GM18498 (cell line): Measurements from ENCODE around the gene RIC3.

Source experiments
- ATAC-seq: cut with Tn5 transposase; IDR thresholded peaks from one replicate; pipeline ENCODE4 v1.9.1; 2021; ENCODE audit warnings: mild to moderate bottlenecking, moderate library complexity; ENCODE audit not compliant: unreplicated experiment

Gene RIC3

DNA sequence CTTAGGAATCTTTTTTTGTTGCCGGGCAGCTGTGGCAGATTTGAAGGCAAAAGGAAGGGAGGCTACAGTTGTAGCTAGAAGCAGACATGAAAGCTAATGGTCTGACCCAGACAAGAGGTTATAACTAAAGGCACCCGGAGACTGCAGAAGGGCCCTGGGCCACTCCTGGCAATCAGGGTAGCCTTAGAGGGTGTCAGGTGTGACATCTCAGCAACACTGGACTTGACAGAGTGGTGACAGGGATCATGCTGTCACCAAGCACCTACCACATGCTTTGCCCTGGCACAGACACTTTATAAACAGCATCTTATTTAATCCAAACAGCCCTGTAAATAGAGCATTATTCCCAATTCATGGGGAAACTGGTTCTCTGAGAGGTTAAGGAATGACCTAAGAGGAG lies 62.1 kb downstream of the RIC3 start:
- ATAC-seq: no peak

DNA sequence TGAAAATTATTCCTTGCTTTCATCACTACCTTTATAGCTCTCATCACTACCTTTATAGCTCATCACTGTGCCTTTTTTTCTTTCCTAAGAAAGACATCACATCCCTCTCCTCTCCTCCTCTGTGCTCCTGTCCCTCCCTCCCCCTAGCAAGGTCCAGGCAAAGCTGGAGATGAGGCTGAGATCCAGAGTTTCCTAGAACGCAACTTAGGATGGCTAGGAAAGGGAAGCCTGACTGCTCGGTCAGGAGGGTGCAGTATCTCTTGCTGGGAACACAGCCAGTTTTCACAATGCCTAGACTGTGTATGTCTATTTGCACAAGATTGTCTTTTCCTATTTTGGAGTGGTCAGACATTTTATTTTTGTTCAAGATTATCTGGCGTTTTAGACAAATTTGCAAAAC lies 63.2 kb downstream of the RIC3 start:
- no peak for ATAC-seq

DNA sequence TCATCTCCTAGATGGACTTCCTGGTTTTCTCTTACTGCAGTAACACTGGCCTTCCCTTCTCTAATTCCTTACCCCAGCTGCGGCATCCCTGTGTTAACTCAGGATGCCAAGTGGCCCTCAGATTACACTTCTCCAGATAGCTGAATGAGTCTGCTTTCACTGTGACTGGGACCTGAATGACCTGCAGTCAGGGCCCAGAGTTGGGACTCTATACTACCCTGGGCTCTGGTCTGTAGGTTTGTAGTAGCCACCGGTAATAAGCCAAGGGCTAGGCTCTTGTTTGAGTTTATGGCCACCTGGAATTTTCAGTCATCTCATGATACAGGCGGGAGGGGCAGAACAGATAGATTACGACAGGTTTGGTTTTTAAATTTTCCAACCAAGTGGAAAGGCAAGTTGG lies 63.7 kb downstream of the RIC3 start:
- no peak for ATAC-seq

DNA sequence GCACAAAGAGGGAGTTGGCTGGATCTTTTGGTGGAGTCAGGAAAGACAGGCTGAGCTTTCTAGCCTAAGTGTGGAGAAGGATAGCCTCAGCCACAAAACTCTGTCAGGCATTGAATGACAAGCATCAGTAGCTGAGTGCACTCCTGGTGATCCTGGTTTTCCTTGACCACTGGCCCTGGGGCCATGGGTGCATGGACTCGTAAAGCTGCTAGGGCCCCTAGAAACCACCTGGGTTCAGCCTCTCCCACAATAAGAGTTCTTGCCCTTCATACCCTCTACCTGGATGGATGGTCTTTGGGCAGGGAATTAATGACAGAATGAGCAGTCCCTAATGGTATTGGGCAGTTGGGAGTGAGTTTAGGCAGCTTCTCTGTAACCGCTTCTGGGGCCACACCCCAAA lies 64.9 kb downstream of the RIC3 start:
- no peak for ATAC-seq

DNA sequence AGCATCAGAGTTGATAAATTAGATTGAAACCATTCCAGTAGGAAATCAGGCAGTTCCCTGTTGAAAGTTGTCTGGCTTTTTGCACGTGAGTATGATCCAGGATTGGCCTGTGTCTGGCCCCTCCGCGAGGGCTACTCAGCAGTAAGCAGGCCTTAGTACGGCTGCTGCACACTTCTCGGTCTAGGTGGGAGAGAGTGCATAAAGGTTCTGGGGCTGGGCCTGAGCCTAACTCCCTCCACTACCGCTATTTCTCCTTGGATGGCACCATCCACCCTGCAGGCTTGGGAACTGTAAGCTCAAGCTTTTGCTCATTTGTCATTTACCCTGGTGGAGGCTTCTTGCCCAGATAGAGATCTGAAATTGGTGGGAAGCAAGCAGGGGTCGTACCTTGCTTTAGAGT lies 65.9 kb downstream of the RIC3 start:
- no peak for ATAC-seq

DNA sequence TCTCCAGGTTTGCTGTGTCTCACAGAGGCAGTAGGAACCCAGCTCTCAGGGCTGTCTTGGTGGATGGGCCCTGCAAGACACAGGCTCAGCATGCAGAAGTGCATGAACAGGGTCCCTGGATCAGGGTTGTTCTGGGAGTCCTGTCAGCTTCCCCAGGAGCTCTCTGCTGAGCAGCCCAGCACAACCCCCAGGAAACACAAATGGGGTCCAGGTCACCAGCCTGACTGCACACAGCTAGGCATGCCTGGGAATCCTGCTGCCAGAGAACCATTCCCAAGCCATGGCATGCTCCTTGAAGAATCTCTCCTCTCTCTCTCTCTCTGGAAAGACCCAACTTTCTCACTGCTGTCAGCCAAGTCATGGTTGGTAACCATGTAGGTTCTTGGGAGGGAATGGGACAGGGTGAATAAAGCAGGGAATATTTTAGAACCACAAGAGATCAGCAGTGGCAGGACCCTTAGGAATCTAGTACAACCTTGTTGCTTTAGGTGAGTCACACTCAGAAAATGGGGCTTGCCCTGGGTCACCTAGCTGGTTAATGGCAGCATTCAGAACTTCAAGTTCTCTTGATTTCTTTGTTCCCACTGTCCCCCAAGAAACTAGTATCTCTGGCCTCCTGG lies 66.4 kb downstream of the RIC3 start:
- no peak for ATAC-seq

DNA sequence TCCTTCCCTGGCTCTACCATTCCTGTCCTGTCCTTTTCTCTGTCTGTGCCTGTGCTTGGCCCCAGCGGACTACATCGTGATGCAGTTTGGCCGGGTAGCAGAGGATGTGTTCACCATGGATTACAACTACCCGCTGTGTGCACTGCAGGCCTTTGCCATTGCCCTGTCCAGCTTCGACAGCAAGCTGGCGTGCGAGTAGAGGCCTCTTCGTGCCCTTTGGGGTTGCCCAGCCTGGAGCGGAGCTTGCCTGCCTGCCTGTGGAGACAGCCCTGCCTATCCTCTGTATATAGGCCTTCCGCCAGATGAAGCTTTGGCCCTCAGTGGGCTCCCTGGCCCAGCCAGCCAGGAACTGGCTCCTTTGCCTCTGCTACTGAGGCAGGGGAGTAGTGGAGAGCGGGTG lies 67.4 kb downstream of the RIC3 start:
- ATAC-seq: no peak

DNA sequence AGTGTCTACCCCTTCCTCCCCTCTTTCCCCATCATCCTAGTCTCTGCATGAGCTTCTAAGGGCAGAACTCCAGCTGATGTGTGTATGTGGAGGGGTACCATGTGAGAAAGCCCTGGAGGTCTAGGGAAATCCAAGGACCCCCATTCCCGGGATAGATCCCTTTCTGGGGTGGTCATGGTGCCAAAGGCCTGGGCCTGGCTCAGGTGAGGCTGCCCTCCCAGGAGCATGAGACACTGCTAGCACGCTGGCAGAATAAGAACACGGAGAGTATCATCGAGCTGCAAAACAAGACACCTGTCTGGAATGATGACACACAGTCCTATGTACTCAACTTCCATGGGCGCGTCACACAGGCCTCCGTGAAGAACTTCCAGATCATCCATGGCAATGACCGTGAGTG lies 68.2 kb downstream of the RIC3 start:
- ATAC-seq: no peak

DNA sequence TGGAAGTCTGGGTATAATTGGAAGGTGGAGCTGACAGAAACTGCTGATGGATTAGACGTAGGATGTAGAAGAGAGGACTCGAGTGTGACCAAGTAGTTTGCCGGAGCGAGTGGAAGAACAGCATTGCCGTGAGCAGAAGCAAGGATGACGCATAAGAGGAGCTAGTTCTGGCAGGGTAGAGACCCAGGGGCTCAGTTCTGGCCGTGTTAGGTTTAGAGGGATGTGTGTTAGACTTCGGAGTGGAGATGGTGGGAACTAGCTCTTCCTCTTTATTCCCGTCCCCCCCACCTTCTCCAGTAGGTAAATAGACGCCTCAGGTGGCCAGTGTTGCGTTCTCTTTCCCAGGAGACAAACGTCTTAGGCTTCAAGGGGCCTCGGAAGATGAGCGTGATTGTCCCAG lies 68.7 kb downstream of the RIC3 start:
- no peak for ATAC-seq

DNA sequence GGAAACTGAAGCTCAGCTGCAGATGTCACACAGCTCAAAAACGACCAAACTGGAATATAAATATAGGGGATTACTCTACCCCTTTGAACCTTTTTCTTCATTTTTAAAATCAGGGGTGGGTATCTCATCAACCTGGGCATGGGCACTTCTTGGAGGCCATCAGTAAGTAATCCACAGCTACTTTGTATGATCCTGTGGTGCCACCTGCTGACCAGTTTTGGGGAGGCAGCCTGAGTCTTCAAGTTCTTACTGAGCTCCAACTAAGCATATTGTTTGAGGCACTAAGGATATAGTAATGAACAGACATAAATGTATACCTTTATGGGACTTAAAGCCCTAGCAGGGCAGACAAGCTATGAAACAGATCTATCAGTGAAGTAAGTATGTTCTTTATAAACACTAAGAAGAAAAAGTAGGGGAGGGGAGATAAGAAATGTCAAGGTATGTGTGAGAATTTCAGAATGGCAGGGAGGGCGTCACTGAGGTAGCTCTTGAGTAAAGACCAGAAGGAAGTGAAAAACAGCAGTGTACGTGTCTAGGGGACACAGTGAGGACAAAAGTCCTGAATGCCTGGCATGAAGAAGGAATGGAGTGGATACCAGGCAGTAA lies 69.4 kb downstream of the RIC3 start:
- peak; percentile 72 for ATAC-seq

DNA sequence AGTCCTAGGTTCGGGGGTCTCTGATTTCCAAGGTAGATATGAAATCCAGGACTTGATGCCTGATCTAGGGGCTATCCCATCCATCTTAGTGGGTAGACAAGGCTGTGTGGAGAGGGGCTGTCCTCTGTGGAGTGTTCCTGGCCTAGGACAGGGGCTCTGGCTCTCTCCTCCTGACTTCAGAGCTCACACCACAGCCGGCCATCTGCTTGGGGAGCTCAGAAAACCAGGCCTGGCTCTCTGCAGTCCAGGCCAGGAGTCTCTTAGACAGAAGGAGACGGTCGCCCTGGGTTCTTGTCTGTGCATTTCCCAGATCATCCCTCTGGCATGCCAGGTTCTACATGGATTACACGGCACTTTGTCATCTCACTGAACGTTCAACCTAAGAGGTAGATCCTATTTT lies 69.9 kb downstream of the RIC3 start:
- no peak for ATAC-seq

DNA sequence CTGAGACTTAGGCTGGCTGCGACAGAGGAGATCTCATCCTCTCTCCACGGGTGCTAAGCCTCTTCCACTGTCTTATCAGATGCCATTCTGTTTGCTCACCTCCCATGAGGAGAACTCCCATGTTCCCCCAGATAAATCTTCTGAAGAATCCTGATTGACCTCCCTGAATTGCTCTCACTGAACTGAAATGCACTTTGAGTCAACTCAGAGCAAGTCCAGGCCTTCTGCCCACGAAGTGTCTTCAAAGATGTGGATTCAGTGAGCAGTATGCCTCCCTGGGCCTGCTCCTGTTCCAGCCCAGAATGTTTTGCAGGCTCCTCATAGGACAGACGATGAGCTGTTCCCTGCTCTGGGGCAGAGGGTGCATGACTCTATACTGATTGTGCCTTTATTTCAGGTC lies 70.5 kb downstream of the RIC3 start:
- no peak for ATAC-seq

DNA sequence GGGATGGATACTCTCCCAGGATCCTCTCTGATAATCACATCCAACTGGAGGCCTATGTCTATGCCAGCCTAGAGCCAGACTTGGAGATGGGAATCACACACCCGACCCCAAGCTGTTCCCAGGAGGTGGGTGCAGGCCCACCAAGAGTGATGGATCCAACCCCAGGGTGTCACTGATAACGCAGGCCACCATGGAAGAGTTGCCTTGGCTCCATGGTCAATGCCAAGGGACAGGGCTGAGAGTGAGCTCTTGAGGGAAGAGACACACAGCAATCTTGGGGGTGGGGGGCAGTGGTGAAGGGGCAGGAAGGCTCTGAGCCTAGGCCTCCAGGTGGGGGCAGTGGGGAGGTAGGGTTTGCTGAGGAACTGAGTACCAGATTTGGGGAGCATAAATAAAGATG lies 70.9 kb downstream of the RIC3 start:
- ATAC-seq: no peak

DNA sequence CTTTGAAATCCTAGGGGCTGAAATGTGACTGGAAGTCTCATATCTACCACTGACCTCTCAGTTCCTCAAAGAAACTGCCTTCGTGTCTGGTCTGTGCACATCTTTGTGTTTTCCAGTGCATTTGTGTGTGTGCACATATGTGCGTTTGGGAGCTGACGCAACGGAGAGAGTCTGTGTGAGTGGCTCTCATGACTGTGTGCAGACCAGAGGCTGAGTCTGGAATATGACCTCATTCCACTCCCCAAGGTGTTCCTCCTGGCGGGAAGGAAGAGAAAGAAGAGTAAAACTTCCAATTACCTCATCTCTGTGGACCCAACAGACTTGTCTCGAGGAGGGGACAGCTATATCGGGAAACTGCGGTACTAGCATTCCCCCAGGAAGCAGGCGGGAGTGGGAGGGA lies 71.4 kb downstream of the RIC3 start:
- ATAC-seq: no peak

DNA sequence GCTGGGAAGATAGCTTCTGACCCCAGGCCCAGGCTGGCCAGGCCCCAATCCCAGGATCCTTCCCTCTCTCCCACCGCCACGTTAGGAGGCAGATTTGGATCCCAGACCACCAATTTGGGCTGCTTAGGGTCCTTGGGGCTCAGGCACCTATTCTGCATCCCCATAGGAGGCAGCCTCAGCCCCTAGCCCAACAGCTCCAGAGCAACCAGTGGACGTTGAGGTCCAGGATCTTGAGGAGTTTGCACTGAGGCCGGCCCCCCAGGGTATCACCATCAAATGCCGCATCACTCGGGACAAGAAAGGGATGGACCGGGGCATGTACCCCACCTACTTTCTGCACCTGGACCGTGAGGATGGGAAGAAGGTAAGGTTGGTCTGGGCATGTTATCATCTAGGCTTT lies 71.8 kb downstream of the RIC3 start:
- no peak for ATAC-seq

DNA sequence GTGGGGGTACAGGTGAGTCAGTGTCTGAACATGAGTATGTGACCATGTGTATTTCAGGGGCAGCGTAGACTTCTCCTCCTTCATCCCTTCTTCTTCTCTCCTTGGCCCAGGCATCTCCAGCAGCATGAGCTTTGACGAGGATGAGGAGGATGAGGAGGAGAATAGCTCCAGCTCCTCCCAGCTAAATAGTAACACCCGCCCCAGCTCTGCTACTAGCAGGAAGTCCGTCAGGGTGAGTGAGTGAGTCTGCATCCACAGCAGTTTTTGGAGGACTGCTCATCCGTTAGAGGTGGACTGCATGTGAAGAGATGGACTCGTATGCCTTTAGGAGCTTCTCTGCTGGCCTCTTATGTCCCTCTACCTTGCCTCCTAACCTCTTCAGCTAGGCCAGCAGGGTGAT lies 72.2 kb downstream of the RIC3 start:
- ATAC-seq: no peak

DNA sequence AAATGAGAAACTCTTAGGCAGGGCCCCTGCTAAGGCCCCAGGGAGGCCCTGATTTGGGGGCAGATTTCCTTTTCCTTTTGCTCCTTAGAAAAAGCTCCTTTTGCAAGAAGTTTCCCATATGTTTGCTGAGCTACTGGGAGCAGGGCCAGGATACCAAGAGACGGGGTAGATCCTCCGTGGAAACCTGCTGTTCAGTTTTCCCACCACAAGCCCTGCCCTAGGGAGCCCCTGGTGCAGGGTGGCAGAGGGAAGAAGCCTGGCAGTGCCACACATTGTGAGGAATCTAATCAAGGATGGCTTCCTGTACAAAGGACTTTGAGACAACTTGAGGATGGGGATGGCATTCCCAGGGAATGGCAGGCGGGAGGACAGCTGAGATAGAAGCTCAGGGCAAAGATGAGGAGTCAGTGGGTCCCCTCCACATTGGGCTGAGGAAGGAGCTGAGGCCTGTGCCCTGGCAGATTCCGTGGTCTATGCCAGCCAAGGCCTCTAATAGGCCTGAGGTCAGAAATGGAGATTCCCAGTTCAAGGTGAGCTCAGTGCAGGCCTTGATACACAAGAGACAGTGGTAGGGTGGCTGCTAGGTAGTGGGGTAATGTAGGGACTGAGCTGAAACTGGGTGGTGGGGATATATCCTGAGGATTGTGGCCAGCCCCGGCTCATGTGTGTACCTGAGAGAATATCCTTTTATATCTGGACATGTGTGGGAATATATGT lies 72.9 kb downstream of the RIC3 start:
- no peak for ATAC-seq

DNA sequence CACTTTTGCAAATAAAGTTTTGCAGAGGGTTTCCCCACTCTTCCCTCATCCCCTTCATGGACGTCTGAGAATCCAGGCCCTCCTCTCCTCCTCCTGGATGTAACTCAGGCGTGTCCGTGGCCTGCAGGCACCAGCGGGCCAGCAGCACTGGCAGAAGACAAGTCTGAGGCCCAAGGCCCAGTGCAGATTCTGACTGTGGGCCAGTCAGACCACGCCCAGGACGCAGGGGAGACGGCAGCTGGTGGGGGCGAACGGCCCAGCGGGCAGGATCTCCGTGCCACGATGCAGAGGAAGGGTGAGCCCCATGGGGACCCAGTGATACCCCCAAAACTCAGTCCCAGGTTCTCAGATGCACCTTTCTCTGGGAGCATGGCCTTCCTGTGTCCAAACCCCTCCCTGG lies 73.5 kb downstream of the RIC3 start:
- no peak for ATAC-seq

DNA sequence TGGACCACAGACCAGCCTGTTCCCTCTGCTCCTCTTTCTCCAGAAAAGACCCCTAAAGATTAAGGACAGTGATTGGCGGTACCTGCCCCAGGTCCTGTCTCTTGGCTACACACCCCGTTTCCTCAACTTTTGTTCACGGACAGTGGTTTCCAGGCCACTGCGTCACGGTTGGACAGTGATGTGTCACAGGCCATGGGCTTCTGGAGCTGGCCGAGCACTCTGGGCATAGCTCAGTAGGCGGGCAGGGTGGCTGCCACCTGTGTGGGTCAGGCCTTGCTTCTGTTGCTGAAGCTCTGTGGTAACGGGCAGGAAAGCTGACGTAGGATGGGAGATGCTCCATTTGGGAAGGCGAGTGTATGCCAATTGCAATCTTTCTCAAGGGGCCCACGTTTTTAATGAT lies 74.2 kb downstream of the RIC3 start:
- no peak for ATAC-seq

DNA sequence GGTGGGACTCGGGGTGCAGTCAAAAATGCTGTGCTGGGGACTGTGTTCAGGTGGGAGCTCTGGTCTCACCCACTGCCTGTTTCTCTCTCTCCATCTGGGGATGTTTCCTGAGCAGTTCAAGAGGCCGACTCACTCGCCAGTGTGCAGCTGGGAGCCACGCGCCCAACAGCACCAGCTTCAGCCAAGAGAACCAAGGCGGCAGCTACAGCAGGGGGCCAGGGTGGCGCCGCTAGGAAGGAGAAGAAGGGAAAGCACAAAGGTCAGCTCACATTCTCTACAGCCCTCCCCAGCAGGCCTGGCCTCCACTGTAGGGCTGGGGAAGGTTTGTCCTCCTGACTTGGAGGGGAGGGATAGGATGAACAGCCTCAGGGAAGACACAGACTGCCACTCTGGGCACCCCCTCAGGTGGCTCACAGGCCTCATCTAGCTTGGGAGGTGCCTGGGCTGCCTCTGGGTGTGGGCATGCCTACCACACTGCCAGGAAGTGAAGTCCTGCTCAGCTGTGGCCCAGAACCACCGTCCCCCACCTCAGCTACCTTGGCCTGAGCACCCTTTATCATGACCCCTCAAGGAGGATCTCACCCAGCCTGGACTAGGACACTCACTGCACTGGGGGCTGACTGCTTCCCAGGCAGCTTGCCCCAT lies 74.8 kb downstream of the RIC3 start:
- no peak for ATAC-seq

DNA sequence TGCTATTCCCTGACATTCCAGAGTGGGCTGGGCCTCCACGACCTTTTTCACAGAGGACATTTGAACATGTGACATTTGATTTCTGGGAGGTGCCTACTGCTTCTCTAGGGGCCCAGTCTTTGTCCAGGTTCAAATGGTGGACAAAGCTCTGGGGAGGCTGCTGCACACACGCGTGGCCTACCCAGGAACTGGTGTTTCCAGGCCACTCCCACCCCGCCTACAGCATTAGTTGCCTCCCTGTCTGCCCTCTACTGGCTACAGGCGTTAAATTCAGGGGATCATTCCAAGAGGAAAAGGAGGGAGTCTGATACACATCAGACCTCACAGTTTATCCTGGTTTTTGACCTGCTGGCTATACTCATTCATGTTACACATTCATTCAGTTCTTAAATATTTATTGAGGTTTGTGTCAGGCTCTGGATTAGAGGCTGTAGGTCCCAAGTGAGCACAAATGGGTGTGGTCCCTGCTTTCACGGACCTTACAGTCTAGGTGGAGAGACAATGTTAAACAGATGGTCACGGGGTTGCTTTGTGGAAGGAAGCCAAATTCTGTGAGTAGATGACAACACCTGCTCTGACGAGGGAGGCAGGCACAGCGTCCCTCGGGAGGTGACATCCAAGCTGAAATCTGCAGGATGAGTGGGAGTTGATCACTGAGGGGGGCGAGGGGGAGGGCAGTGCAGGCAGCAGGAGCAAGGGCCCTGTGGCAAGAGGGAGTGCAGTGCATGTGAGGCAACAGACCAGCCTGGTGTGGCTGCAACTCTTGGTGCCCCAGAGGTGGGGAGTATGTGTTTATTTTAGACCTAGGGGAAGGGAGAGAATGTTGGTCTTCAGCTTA lies 76.0 kb downstream of the RIC3 start:
- peak; percentile 67 for ATAC-seq
